ENCODE measurements around the gene LHFPL3.

DNA sequence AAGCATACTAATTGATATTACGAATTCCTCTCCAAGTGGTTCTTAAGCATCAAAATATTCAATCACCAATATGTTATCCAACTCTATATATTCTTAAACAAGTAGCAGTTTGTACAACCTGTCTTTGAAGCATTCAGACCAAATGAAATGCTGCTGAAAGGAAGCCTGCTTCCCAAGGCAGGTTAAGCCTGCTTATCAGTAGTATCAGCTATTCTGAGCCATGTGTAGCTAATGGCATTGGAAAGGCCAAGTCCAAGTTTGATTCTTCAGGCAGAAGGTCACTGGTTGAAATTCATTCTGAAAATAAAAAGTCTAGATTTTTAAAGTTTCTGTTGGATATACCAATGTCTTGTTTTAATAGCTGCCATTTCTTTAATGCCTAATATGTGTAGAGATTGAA lies 328.7 kb downstream of the LHFPL3 start:
- TF ChIP-seq, protein P1, sequence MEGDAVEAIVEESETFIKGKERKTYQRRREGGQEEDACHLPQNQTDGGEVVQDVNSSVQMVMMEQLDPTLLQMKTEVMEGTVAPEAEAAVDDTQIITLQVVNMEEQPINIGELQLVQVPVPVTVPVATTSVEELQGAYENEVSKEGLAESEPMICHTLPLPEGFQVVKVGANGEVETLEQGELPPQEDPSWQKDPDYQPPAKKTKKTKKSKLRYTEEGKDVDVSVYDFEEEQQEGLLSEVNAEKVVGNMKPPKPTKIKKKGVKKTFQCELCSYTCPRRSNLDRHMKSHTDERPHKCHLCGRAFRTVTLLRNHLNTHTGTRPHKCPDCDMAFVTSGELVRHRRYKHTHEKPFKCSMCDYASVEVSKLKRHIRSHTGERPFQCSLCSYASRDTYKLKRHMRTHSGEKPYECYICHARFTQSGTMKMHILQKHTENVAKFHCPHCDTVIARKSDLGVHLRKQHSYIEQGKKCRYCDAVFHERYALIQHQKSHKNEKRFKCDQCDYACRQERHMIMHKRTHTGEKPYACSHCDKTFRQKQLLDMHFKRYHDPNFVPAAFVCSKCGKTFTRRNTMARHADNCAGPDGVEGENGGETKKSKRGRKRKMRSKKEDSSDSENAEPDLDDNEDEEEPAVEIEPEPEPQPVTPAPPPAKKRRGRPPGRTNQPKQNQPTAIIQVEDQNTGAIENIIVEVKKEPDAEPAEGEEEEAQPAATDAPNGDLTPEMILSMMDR (conservative IDR thresholded peaks at IDR 0.05; ENCODE audit: low read depth in 2 of 2), result no peak
- TF ChIP-seq EZH2phosphoT487 (IDR thresholded peaks at IDR 0.05; ENCODE audit: unreplicated experiment) (no peak), REST (IDR thresholded peaks at IDR 0.05; ENCODE audit: unreplicated experiment) (no peak), STAT1 (IDR thresholded peaks at IDR 0.05; ENCODE audit: unreplicated experiment) (no peak), EZH2 (IDR thresholded peaks at IDR 0.05; ENCODE audit: low read depth, unreplicated experiment) (no peak), CREB1 (CRISPR knock-in tag; IDR thresholded peaks at IDR 0.05; ENCODE audit: low read depth) (no peak)
- TF ChIP-seq, protein P2, sequence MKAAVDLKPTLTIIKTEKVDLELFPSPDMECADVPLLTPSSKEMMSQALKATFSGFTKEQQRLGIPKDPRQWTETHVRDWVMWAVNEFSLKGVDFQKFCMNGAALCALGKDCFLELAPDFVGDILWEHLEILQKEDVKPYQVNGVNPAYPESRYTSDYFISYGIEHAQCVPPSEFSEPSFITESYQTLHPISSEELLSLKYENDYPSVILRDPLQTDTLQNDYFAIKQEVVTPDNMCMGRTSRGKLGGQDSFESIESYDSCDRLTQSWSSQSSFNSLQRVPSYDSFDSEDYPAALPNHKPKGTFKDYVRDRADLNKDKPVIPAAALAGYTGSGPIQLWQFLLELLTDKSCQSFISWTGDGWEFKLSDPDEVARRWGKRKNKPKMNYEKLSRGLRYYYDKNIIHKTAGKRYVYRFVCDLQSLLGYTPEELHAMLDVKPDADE (IDR thresholded peaks at IDR 0.05), result no peak
